Uterus (tissue), 2 donors: ENCODE results near the gene SEMA3B.

Source experiments
- POLR2A ChIP-seq, 2 donors: fragments of 450-650 bp; IDR thresholded peaks; one replicate each; pipeline ENCODE4 v1.6.1; 2016; ENCODE audit warnings: antibody characterized with exemption in 2 of 2, mild to moderate bottlenecking in 1 of 2, moderate library complexity in 1 of 2
- TF ChIP-seq, protein P1 (sequence below), 4 experiments: fragments of 200-600 bp in 2 of 4; fragments of 450-650 bp in 2 of 4; sonication (generic) in 2 of 4; IDR thresholded peaks; one replicate each; pipeline ENCODE4 v1.5.1; 2016 to 2019; ENCODE audit warnings: antibody characterized with exemption in 4 of 4, mild to moderate bottlenecking in 2 of 4, moderate library complexity in 1 of 4

DNA sequence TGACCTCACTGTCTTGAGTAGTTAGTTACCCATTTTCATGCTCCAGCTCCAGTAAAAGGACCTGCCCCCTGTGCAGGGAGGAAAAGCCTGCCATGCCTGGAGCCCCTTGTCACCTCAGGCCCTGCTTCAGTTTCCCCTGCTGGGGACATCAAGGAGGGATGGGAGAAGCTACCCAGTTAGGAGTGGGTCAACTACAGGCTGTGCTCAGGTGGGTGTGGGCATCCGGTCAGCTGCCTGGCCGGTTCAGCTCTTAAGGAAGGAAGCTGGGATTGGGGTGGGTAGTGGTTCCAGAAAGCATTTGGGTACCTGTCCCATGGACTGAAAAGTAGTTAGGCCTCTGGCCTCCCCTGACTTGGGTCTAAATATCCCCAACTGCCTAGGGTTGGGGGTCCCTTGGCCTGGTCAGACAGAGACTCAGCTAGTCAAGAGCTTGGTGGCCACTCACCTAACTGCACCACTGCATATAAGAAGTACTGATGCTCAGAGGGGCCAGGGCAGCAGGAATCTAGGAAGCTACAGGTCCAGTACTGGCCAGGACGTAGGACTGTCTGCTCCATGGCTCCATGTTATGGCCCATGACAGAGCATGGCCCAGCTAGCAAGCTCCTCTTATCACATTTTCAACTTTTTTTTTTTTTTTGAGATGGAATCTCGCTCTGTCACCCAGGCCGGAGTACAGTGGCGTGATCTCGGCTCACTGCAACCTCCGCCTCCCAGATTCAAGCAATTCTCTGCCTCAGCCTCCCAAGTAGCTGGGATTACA, 10.5 kb downstream of the SEMA3B start:
- TF ChIP-seq POLR2A (IDR thresholded peaks at IDR 0.05) = no peak
- TF ChIP-seq, protein P1, sequence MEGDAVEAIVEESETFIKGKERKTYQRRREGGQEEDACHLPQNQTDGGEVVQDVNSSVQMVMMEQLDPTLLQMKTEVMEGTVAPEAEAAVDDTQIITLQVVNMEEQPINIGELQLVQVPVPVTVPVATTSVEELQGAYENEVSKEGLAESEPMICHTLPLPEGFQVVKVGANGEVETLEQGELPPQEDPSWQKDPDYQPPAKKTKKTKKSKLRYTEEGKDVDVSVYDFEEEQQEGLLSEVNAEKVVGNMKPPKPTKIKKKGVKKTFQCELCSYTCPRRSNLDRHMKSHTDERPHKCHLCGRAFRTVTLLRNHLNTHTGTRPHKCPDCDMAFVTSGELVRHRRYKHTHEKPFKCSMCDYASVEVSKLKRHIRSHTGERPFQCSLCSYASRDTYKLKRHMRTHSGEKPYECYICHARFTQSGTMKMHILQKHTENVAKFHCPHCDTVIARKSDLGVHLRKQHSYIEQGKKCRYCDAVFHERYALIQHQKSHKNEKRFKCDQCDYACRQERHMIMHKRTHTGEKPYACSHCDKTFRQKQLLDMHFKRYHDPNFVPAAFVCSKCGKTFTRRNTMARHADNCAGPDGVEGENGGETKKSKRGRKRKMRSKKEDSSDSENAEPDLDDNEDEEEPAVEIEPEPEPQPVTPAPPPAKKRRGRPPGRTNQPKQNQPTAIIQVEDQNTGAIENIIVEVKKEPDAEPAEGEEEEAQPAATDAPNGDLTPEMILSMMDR (IDR thresholded peaks at IDR 0.05) = no peak
